ENCODE data around the gene LRP6. TPM values are rescaled to one million over a fixed set of nuclear protein-coding genes. Genes with fewer than 3 reads are reported as not detected.

The LRP6 gene
- total RNA-seq, 2 donors from 2014 or later, result 26.2 to 37.9 TPM

GRCh38 chr12:12200363-12200762, 66.5 kb downstream of the LRP6 start:
- no peaks in the 10 kb centered on the region for H3K27me3 ChIP-seq
- no peaks in the 10 kb centered on the region for H3K4me1 ChIP-seq
- H3K9ac ChIP-seq (ENCODE audit: low read depth in 2 of 2, low read length in 2 of 2), result no peak overlapping the region
- no peak for DNase-seq
- no peak for TF ChIP-seq CTCF (IDR thresholded peaks at IDR 0.05)
- H3K36me3 ChIP-seq, result no peaks in the 10 kb centered on the region
- no peak overlapping the region for H3K27ac ChIP-seq
- intact Hi-C loops (cut with DNase I), result no loop called here
- no peak overlapping the region for H3K4me3 ChIP-seq
- H3K9me3 ChIP-seq, result no peaks in the 10 kb centered on the region

- no peak overlapping the region for H3K27ac ChIP-seq
- H3K4me1 ChIP-seq, result no peaks in the 10 kb centered on the region
- no peak overlapping the region for H3K9ac ChIP-seq (ENCODE audit: low read depth in 2 of 2, low read length in 2 of 2)
- H3K36me3 ChIP-seq, result no peaks in the 10 kb centered on the region
- TF ChIP-seq CTCF (IDR thresholded peaks at IDR 0.05), result no peak
- no peaks in the 10 kb centered on the region for H3K27me3 ChIP-seq
- no peak overlapping the region for H3K4me3 ChIP-seq
- DNase-seq, result no peak
- intact Hi-C loops (cut with DNase I), result no loop called here
- no peaks in the 10 kb centered on the region for H3K9me3 ChIP-seq
Observed at GRCh38 chr12:12198124-12198523, 68.7 kb downstream of the LRP6 start.

- TF ChIP-seq CTCF (IDR thresholded peaks at IDR 0.05), result no peak
- DNase-seq, result no peak
- Histone ChIP-seq H3K9ac (ENCODE audit: low read depth in 2 of 2, low read length in 2 of 2) (no peak overlapping the region), H3K9me3 (no peaks in the 10 kb centered on the region), H3K36me3 (no peaks in the 10 kb centered on the region), H3K4me1 (no peaks in the 10 kb centered on the region), H3K27me3 (no peaks in the 10 kb centered on the region), H3K4me3 (no peak overlapping the region), H3K27ac (no peak overlapping the region)
- intact Hi-C loops (cut with DNase I), result no loop called here
Observed at GRCh38 chr12:12197128-12197527, 69.7 kb downstream of the LRP6 start.

- Histone ChIP-seq H3K36me3 (no peaks in the 10 kb centered on the region), H3K4me3 (no peak overlapping the region), H3K4me1 (no peaks in the 10 kb centered on the region), H3K9ac (ENCODE audit: low read depth in 2 of 2, low read length in 2 of 2) (no peak overlapping the region), H3K27me3 (no peaks in the 10 kb centered on the region), H3K9me3 (no peaks in the 10 kb centered on the region), H3K27ac (no peak overlapping the region)
- intact Hi-C loops (cut with DNase I), result no loop called here
- no peak for DNase-seq
- no peak for TF ChIP-seq CTCF (IDR thresholded peaks at IDR 0.05)
Observed at GRCh38 chr12:12195516-12195915, 71.3 kb downstream of the LRP6 start.

GRCh38 chr12:12195081-12195480, 71.8 kb downstream of the LRP6 start:
- TF ChIP-seq CTCF (IDR thresholded peaks at IDR 0.05), result no peak
- DNase-seq, result no peak
- intact Hi-C loops (cut with DNase I), result no loop called here
- H3K27ac ChIP-seq, result no peak overlapping the region
- H3K9ac ChIP-seq (ENCODE audit: low read depth in 2 of 2, low read length in 2 of 2), result no peak overlapping the region
- no peaks in the 10 kb centered on the region for H3K9me3 ChIP-seq
- no peaks in the 10 kb centered on the region for H3K36me3 ChIP-seq
- no peaks in the 10 kb centered on the region for H3K4me1 ChIP-seq
- no peak overlapping the region for H3K4me3 ChIP-seq
- no peaks in the 10 kb centered on the region for H3K27me3 ChIP-seq

- Histone ChIP-seq H3K9ac (ENCODE audit: low read depth in 2 of 2, low read length in 2 of 2) (no peak overlapping the region), H3K27ac (no peak overlapping the region), H3K4me1 (no peaks in the 10 kb centered on the region), H3K27me3 (no peaks in the 10 kb centered on the region), H3K4me3 (no peak overlapping the region), H3K36me3 (no peaks in the 10 kb centered on the region), H3K9me3 (no peaks in the 10 kb centered on the region)
- intact Hi-C loops (cut with DNase I), result no loop called here
- no peak for DNase-seq
- no peak for TF ChIP-seq CTCF (IDR thresholded peaks at IDR 0.05)
Observed at GRCh38 chr12:12194206-12194605, 72.6 kb downstream of the LRP6 start.

Data from colonic mucosa (tissue), 4 donors.